HepG2 (cell line): ENCODE data around the gene FN1. TPM values are rescaled to one million over a fixed set of nuclear protein-coding genes. Genes with fewer than 3 reads are reported as not detected.

Experiments used
- CBFB ChIP-seq: sonication (generic); formaldehyde crosslinking; IDR thresholded peaks from 2 replicates; pipeline ENCODE4 v1.4.0; 2020; ENCODE audit warnings: missing genetic modification reagents
- CCAR2 ChIP-seq: fragments of 200-400 bp; formaldehyde crosslinking; optimal IDR thresholded peaks from 2 replicates; pipeline ENCODE3; 2018; ENCODE audit warnings: low read depth, mild to moderate bottlenecking, low read length, moderate library complexity
- MZF1 ChIP-seq: sonication (generic); formaldehyde crosslinking; IDR thresholded peaks from 2 replicates; pipeline ENCODE4 v1.8.1; 2023; ENCODE audit warnings: mild to moderate bottlenecking, missing genetic modification reagents, borderline replicate concordance
- NONO ChIP-seq, 2 experiments: fragments of 450-650 bp in 1 of 2; sonication (generic) in 1 of 2; formaldehyde crosslinking in 1 of 2; IDR thresholded peaks in 1 of 2; conservative IDR thresholded peaks in 1 of 2; 2 replicates each; pipeline versions ENCODE4 v1.6.1 to v1.8.0; 2017 to 2022; ENCODE audit warnings: mild to moderate bottlenecking in 1 of 2, missing genetic modification reagents in 1 of 2, moderate library complexity in 1 of 2
- NR2F1 ChIP-seq, 2 experiments: fragments of 450-650 bp in 1 of 2; formaldehyde crosslinking in 1 of 2; IDR thresholded peaks; 2 replicates each; pipeline versions ENCODE4 v1.5.0 to v1.6.1; 2016 to 2020; ENCODE audit warnings: mild to moderate bottlenecking in 1 of 2, missing compliant biosample characterization in 1 of 2, missing genetic modification reagents in 1 of 2, moderate library complexity in 1 of 2
- NRL ChIP-seq: sonication (generic); formaldehyde crosslinking; IDR thresholded peaks from 2 replicates; pipeline ENCODE4 v1.5.0; 2020; ENCODE audit warnings: missing genetic modification reagents, mild to moderate bottlenecking, moderate library complexity, borderline replicate concordance
- PHF21A ChIP-seq: sonication (generic); formaldehyde crosslinking; IDR thresholded peaks from 2 replicates; pipeline ENCODE4 v1.5.0; 2020; ENCODE audit warnings: mild to moderate bottlenecking, missing genetic modification reagents
- TCF7 ChIP-seq: sonication (generic); IDR thresholded peaks from 2 replicates; pipeline ENCODE4 v1.6.1; 2016; ENCODE audit warnings: antibody characterized with exemption, low read depth
- TGIF2 ChIP-seq: IDR thresholded peaks from 2 replicates; pipeline ENCODE4 v1.6.1; 2016; ENCODE audit warnings: control low read depth, missing compliant biosample characterization
- WIZ ChIP-seq: sonication (generic); formaldehyde crosslinking; IDR thresholded peaks from 2 replicates; pipeline ENCODE4 v1.5.1; 2020; ENCODE audit warnings: mild to moderate bottlenecking, missing genetic modification reagents
- ZNF317 ChIP-seq: sonication (generic); formaldehyde crosslinking; IDR thresholded peaks from 2 replicates; pipeline ENCODE4 v1.5.0; 2020; ENCODE audit warnings: mild to moderate bottlenecking, missing genetic modification reagents
- ZNF431 ChIP-seq: sonication (generic); formaldehyde crosslinking; IDR thresholded peaks from 2 replicates; pipeline ENCODE4 v1.9.0; 2022; ENCODE audit warnings: missing genetic modification reagents, low read depth, mild to moderate bottlenecking, borderline replicate concordance
- ZNF644 ChIP-seq: IDR thresholded peaks from 2 replicates; pipeline ENCODE4 v1.6.1; 2016; ENCODE audit warnings: low read depth
- ZNF672 ChIP-seq: sonication (generic); formaldehyde crosslinking; IDR thresholded peaks from 2 replicates; pipeline ENCODE4 v1.8.1; 2022; ENCODE audit warnings: missing genetic modification reagents
- ZNF713 ChIP-seq: sonication (generic); formaldehyde crosslinking; IDR thresholded peaks from 2 replicates; pipeline ENCODE4 v1.4.0; 2020; ENCODE audit warnings: mild to moderate bottlenecking, missing genetic modification reagents
- ZNF816 ChIP-seq: sonication (generic); formaldehyde crosslinking; IDR thresholded peaks from 2 replicates; pipeline ENCODE4 v1.8.0; 2022; ENCODE audit warnings: missing genetic modification reagents, mild to moderate bottlenecking, borderline replicate concordance
- ZSCAN31 ChIP-seq: sonication (generic); formaldehyde crosslinking; IDR thresholded peaks from 2 replicates; pipeline ENCODE4 v1.5.0; 2020; ENCODE audit warnings: low read depth, mild to moderate bottlenecking, missing genetic modification reagents
- polyA plus RNA-seq, 8 experiments: library from polyadenylated mRNA; depleted of rRNA in 3 of 8; stranded (reverse) in 7 of 8; unstranded in 1 of 8; fragments of >200 nt; fragmentation: Illumina TruSeq in 4 of 8; extraction: Trizol in 4 of 8; gene quantifications; 2 replicates each; pipeline versions ENCODE4 v1.2.1 to v1.2.3, GENCODE V29; 2011 to 2016; ENCODE audit warnings: low read depth in 4 of 8, missing spikeins in 1 of 8, mixed read lengths in 1 of 8; ENCODE audit not compliant: insufficient read depth in 1 of 8
- total RNA-seq, 5 experiments: library from RNA; depleted of rRNA; stranded (reverse); fragments of >200 nt; fragmentation: Illumina TruSeq; extraction: Trizol; gene quantifications; 2 replicates each; pipeline ENCODE4 v1.2.3, GENCODE V29; 2016; ENCODE audit warnings: low read depth in 1 of 5
- TF ChIP-seq, protein P1 (sequence below): sonication (generic); formaldehyde crosslinking; IDR thresholded peaks from 2 replicates; pipeline ENCODE4 v1.9.0; 2021; ENCODE audit warnings: missing genetic modification reagents, mild to moderate bottlenecking, borderline replicate concordance
- TF ChIP-seq, protein P2 (sequence below): sonication (generic); formaldehyde crosslinking; IDR thresholded peaks from 2 replicates; pipeline ENCODE4 v1.4.0; 2020; ENCODE audit warnings: missing genetic modification reagents, borderline replicate concordance
- TF ChIP-seq, protein P3 (sequence below): sonication (generic); formaldehyde crosslinking; IDR thresholded peaks from 2 replicates; pipeline ENCODE4 v1.4.0; 2020; ENCODE audit warnings: missing genetic modification reagents; ENCODE audit errors: not compliant biosample characterization
- TF ChIP-seq, protein P4 (sequence below): sonication (generic); formaldehyde crosslinking; IDR thresholded peaks from 2 replicates; pipeline ENCODE4 v1.5.1; 2020; ENCODE audit warnings: mild to moderate bottlenecking, moderate library complexity, missing genetic modification reagents

The FN1 gene
- total and polyA plus RNA-seq, 2 of the 13 experiments (the other 11 are each of a cell fraction or from before 2014, with no cell fraction given), result 1,847 to 6,471 TPM

DNA sequence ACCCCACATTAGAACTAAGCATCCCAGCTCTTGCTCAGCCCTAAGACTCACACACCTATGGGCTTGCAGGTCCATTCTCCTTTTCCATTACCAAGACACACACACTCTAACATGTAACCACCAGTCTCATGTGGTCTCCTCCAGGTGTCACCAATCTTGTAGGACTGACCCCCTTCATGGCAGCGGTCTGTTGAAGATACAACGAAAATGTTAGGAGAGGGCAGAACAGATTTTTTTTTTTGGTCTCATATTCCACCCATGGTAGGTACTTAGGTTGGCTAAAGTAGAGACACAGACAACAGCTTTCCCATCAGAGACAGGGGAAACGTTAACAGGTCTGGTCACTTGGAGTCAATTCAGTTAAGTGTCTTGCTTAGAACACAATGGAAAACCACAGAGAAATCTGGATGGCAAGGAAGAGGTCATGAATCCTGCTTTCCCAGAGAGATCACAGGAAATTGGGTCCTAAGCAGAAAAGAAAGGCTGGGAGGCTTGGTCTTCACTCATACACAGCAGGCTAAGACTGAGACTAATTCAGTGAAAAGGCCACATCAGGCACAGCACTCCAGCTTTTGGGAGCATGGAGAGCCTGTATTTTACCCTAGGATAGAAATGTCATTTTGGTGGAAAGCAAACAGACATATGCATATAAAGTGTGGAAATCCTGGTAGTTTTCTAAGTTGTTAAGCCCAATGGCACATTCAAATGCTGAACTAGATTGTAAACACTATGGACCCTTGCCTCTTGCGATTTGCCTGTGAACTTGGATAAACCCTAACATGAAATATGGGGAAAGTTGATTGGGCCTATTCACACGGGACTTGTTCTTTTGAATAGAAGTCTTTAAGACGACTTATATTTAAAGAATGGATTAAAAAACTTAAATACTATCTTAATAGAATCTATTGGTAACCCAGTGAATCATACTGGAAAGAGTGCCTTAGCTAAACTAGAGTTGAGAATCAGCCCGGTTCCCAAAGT, 3.8 kb downstream of the FN1 start (continued):
- TF ChIP-seq ZNF816 (CRISPR knock-in tag) (no peak), ZSCAN31 (CRISPR knock-in tag) (peak; percentile 30; the same call in 1 of the 2 replicates), NR2F1 (CRISPR knock-in tag; IDR thresholded peaks at IDR 0.05) (no peak), CCAR2 (no peak), CBFB (CRISPR knock-in tag) (no peak), PHF21A (CRISPR knock-in tag) (no peak), ZNF431 (CRISPR knock-in tag) (no peak), TCF7 (no peak; the same call in 1 of the 2 replicates), ZNF317 (CRISPR knock-in tag) (no peak), ZNF672 (CRISPR knock-in tag) (no peak), NONO (IDR thresholded peaks at IDR 0.05) (no peak), NONO (CRISPR knock-in tag; conservative IDR thresholded peaks at IDR 0.05) (peak; percentile 67; the same call in 1 of the 2 replicates), ZNF713 (CRISPR knock-in tag) (no peak), TGIF2 (CRISPR knock-in tag) (no peak), ZNF644 (CRISPR knock-in tag) (0 out of 2 replicates have a peak, but pooled peaks have one; percentile 28), NRL (CRISPR knock-in tag) (no peak), WIZ (CRISPR knock-in tag) (no peak), MZF1 (CRISPR knock-in tag) (no peak)
- TF ChIP-seq, protein P1, sequence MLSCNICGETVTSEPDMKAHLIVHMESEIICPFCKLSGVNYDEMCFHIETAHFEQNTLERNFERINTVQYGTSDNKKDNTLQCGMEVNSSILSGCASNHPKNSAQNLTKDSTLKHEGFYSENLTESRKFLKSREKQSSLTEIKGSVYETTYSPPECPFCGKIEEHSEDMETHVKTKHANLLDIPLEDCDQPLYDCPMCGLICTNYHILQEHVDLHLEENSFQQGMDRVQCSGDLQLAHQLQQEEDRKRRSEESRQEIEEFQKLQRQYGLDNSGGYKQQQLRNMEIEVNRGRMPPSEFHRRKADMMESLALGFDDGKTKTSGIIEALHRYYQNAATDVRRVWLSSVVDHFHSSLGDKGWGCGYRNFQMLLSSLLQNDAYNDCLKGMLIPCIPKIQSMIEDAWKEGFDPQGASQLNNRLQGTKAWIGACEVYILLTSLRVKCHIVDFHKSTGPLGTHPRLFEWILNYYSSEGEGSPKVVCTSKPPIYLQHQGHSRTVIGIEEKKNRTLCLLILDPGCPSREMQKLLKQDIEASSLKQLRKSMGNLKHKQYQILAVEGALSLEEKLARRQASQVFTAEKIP (CRISPR knock-in tag), result no peak
- TF ChIP-seq, protein P2, sequence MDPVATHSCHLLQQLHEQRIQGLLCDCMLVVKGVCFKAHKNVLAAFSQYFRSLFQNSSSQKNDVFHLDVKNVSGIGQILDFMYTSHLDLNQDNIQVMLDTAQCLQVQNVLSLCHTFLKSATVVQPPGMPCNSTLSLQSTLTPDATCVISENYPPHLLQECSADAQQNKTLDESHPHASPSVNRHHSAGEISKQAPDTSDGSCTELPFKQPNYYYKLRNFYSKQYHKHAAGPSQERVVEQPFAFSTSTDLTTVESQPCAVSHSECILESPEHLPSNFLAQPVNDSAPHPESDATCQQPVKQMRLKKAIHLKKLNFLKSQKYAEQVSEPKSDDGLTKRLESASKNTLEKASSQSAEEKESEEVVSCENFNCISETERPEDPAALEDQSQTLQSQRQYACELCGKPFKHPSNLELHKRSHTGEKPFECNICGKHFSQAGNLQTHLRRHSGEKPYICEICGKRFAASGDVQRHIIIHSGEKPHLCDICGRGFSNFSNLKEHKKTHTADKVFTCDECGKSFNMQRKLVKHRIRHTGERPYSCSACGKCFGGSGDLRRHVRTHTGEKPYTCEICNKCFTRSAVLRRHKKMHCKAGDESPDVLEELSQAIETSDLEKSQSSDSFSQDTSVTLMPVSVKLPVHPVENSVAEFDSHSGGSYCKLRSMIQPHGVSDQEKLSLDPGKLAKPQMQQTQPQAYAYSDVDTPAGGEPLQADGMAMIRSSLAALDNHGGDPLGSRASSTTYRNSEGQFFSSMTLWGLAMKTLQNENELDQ (CRISPR knock-in tag), result no peak
- TF ChIP-seq, protein P3, sequence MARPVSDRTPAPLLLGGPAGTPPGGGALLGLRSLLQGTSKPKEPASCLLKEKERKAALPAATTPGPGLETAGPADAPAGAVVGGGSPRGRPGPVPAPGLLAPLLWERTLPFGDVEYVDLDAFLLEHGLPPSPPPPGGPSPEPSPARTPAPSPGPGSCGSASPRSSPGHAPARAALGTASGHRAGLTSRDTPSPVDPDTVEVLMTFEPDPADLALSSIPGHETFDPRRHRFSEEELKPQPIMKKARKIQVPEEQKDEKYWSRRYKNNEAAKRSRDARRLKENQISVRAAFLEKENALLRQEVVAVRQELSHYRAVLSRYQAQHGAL, result no peak
- TF ChIP-seq, protein P4, sequence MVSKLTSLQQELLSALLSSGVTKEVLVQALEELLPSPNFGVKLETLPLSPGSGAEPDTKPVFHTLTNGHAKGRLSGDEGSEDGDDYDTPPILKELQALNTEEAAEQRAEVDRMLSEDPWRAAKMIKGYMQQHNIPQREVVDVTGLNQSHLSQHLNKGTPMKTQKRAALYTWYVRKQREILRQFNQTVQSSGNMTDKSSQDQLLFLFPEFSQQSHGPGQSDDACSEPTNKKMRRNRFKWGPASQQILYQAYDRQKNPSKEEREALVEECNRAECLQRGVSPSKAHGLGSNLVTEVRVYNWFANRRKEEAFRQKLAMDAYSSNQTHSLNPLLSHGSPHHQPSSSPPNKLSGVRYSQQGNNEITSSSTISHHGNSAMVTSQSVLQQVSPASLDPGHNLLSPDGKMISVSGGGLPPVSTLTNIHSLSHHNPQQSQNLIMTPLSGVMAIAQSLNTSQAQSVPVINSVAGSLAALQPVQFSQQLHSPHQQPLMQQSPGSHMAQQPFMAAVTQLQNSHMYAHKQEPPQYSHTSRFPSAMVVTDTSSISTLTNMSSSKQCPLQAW (CRISPR knock-in tag), result no peak
